Gastrocnemius medialis (tissue), 4 donors: ENCODE data around the gene WFDC12. TPM values are rescaled to one million over a fixed set of nuclear protein-coding genes. Genes with fewer than 3 reads are reported as not detected.

ENCODE experiments used
- ATAC-seq, 2 donors: fragments of 150-250 bp; one replicate each; pipeline ENCODE4 v1.9.1; 2016
- DNase-seq, 2 donors: peaks; one replicate each; pipeline ENCODE4 v3.0.0-alpha.2; 2019
- H3K27ac ChIP-seq, 4 donors: fragments of 200-600 bp; sonication (generic); 1 replicate in 1 of 4; 2 replicates in 3 of 4; pipeline ENCODE4 v1.5.1; 2016 to 2018; ENCODE audit warnings: mild to moderate bottlenecking in 2 of 4, moderate library complexity in 1 of 4
- H3K27me3 ChIP-seq, 3 donors: fragments of 200-600 bp; sonication (generic) in 2 of 3; 1 replicate in 1 of 3; 2 replicates in 2 of 3; pipeline versions ENCODE4 v1.5.1 to v1.6.0; 2016 to 2019; ENCODE audit warnings: mild to moderate bottlenecking in 1 of 3, moderate library complexity in 1 of 3
- H3K36me3 ChIP-seq, 2 donors: fragments of 200-600 bp; sonication (generic) in 1 of 2; one replicate each; pipeline ENCODE4 v1.5.1; 2017 to 2018
- H3K4me1 ChIP-seq, 2 donors: fragments of 200-600 bp; sonication (generic) in 1 of 2; one replicate each; pipeline ENCODE4 v1.5.1; 2016 to 2017; ENCODE audit warnings: mild to moderate bottlenecking in 2 of 2
- H3K4me3 ChIP-seq, 4 donors: fragments of 200-600 bp; sonication (generic) in 3 of 4; 1 replicate in 1 of 4; 2 replicates in 3 of 4; pipeline ENCODE4 v1.5.1; 2016 to 2019; ENCODE audit warnings: mild to moderate bottlenecking in 2 of 4
- H3K9me3 ChIP-seq, 3 donors: fragments of 200-600 bp; sonication (generic) in 2 of 3; 1 replicate in 1 of 3; 2 replicates in 2 of 3; pipeline ENCODE4 v1.5.1; 2016 to 2019
- CTCF ChIP-seq, 5 experiments: fragments of 450-650 bp in 3 of 5; fragments of 200-600 bp in 2 of 5; sonication (generic) in 2 of 5; IDR thresholded peaks in 4 of 5; conservative IDR thresholded peaks in 1 of 5; 1 replicate in 4 of 5; 2 replicates in 1 of 5; pipeline ENCODE4 v1.5.1; 2016 to 2019; ENCODE audit warnings: antibody characterized with exemption in 5 of 5, mild to moderate bottlenecking in 3 of 5, moderate library complexity in 3 of 5
- POLR2A ChIP-seq, 2 donors: fragments of 450-650 bp; IDR thresholded peaks; one replicate each; pipeline ENCODE4 v1.6.1; 2017; ENCODE audit warnings: antibody characterized with exemption in 2 of 2, mild to moderate bottlenecking in 2 of 2, moderate library complexity in 2 of 2
- in situ Hi-C, 4 donors: fragments of 200-750 bp; cut with MboI; loops; one replicate each; pipeline versions ENCODE4 v1.15.0 to v1.8.0; 2017; ENCODE audit warnings: low sequenced_read_pairs in 4 of 4
- intact Hi-C: fragments of 100-400 bp; cut with DNase I; formaldehyde crosslinking; loops from one replicate; pipeline ENCODE4 v1.15.1; 2023; ENCODE audit warnings: low total_unique reads
- total RNA-seq, 4 donors: library from RNA; depleted of rRNA; stranded (reverse); fragments of >200 nt; gene quantifications; one replicate each; pipeline versions ENCODE4 v1.1.0 to v1.2.3, GENCODE V29; 2016

The WFDC12 gene
- total RNA-seq, result not detected

DNA sequence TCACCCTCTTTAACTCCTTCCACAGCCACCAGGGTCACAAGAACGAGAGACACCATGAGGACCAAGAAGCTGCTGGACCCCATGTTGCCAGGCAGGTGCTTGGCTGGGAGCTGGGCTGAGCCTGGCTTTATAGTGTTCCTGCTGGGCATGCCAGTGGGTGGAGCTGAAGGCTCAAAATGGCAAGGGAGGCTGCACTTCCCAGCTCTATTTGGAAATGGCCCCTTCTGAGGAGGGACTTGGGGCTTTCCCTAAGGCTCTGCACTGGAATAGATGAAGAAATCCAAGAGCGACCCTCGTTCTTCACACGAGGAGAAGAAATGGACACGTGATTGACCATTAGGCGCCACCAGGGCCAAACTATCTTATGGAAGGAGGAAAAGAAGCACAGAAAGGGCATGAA, at the start of gene WFDC12:
Gene WFDC12, minus strand, starts transcription at position 101 of the 400 bp plus-strand sequence. Its CDS starts 18 bp downstream, at position 83.
- Histone ChIP-seq H3K9me3 (no peaks in the 10 kb centered on the region), H3K4me3 (no peak within 1 kb of the TSS), H3K4me1 (no peaks in the 10 kb centered on the region), H3K27ac (no peak within 1 kb of the TSS), H3K36me3 (no peaks in the 10 kb centered on the region), H3K27me3 (peaks cover 0 to 6% (median 3%) of the 10 kb centered on the region in 3 donors)
- TF ChIP-seq POLR2A (IDR thresholded peaks at IDR 0.05) (no peak), CTCF (IDR thresholded peaks at IDR 0.05 in 4 of 5, conservative IDR thresholded peaks at IDR 0.05 in 1 of 5) (no peak)
- intact Hi-C loops, result no loop called here
- in situ Hi-C loops, result no loop called here
- no peak for DNase-seq
- no peak for ATAC-seq

DNA sequence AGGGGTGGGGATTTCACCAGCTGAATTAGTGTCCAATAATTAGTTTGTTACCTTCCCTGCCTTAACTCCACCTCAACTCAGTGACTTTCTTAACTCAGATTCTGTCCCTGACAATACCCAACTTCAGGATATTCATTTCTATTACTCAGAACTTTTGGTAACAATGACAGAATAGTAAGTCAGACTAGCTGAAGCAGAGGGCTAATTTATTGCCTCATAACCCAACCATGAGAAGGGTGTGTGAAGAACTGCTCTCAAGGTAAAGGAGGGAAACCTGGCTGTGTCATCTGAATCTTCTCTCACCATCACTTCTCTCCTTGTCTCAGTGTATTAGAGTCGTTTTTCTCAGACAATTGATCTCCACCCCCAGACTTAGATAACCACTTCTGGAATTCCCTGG, 49.3 kb upstream of the WFDC12 start:
- Histone ChIP-seq H3K4me1 (no peaks in the 10 kb centered on the region), H3K36me3 (no peaks in the 10 kb centered on the region), H3K4me3 (no peak overlapping the region), H3K27ac (no peak overlapping the region), H3K27me3 (no peaks in the 10 kb centered on the region), H3K9me3 (no peaks in the 10 kb centered on the region)
- intact Hi-C loops, result no loop called here
- DNase-seq, result no peak
- no peak for TF ChIP-seq POLR2A (IDR thresholded peaks at IDR 0.05)
- no peak for TF ChIP-seq CTCF (IDR thresholded peaks at IDR 0.05 in 4 of 5, conservative IDR thresholded peaks at IDR 0.05 in 1 of 5)
- no peak for ATAC-seq
- in situ Hi-C loops, result no loop called here

GRCh38 chr20:45164906-45165305, 40.6 kb upstream of the WFDC12 start:
- Histone ChIP-seq H3K27me3 (peaks cover 0 to 5% (median 0%) of the 10 kb centered on the region in 3 donors), H3K4me1 (no peaks in the 10 kb centered on the region), H3K27ac (no peak overlapping the region), H3K4me3 (no peak overlapping the region), H3K9me3 (no peaks in the 10 kb centered on the region), H3K36me3 (no peaks in the 10 kb centered on the region)
- ATAC-seq (no peak), DNase-seq (no peak)
- intact Hi-C loops, result no loop called here
- in situ Hi-C loops, result no loop called here
- TF ChIP-seq POLR2A (IDR thresholded peaks at IDR 0.05), result no peak
- TF ChIP-seq CTCF (IDR thresholded peaks at IDR 0.05 in 4 of 5, conservative IDR thresholded peaks at IDR 0.05 in 1 of 5), result no peak

DNA sequence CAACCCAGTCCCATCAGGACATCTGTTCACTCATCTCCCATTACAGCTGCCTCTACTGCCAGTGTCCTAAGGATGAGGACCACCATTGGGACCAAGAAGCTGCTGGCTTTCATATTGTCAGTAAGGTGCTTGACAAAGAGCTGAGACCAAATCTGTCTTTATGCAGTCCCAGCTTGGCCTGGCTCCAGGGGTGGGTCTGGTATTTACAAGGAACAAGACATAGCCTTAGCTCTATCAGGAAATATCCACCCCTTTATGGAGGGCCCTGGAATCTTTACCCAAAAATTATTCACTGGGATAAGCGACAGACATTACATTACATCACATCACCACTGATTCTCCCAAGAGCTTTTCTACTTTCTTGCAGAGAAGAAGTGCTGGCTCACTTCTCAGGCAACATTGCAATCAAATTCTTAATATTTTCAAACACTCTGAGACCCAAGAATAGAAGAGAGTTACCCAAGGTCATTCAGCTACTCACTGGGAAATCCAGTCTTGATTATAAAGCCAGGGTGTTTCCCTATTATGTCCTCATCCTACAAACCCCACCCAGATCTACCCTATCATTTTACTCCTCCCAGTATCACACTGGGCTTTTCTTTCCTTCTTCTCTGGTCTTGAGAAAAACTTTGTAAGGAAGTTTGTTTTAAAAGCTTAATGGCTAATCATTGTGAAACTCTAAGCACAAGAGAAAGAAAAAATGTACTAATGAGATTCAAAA, 39.0 kb upstream of the WFDC12 start:
- intact Hi-C loops, result no loop called here
- H3K9me3 ChIP-seq, result no peaks in the 10 kb centered on the region
- TF ChIP-seq CTCF (IDR thresholded peaks at IDR 0.05 in 4 of 5, conservative IDR thresholded peaks at IDR 0.05 in 1 of 5) (no peak), POLR2A (IDR thresholded peaks at IDR 0.05) (no peak)

More for the DNA sequence above, 39.0 kb upstream of the WFDC12 start:
- ATAC-seq (no peak), DNase-seq (no peak)
- H3K27me3 ChIP-seq, result peaks cover 0 to 5% (median 0%) of the 10 kb centered on the region in 3 donors
- no peak overlapping the region for H3K4me3 ChIP-seq
- no peaks in the 10 kb centered on the region for H3K4me1 ChIP-seq
- no peaks in the 10 kb centered on the region for H3K36me3 ChIP-seq
- in situ Hi-C loops, result no loop called here
- no peak overlapping the region for H3K27ac ChIP-seq
